ENCODE results near the gene ASB16.

- TF ChIP-seq SUZ12 (IDR thresholded peaks at IDR 0.05; ENCODE audit: extremely low read depth, insufficient read depth, insufficient read length), result no peak
- no peak for TF ChIP-seq ZNF274 (IDR thresholded peaks at IDR 0.05; ENCODE audit: low read depth, low read length)
Measured at GRCh38 chr17:44191941-44192496, 21.5 kb downstream of the ASB16 start.

Measured in NT2/D1 (cell line).